OCI-LY7 (cell line): ENCODE measurements around the gene SPIC. TPM values are rescaled to one million over a fixed set of nuclear protein-coding genes. Genes with fewer than 3 reads are reported as not detected.

Experiments
- BruUV-seq: library from RNA; stranded (reverse); fragments of 400-500 nt; replicated peaks from 2 replicates; lab custom pipeline; 2021; lab: Mats Ljungman, UMichigan
- CTCF ChIA-PET: fragments of 300-600 bp; sonication (Branson Sonifier 250); formaldehyde crosslinking; loops from one replicate; lab custom pipeline; 2022; ENCODE audit warnings: antibody characterized with exemption; ENCODE audit not compliant: unreplicated experiment; lab: Charles Lee
- POLR2A ChIA-PET: fragments of 300-600 bp; sonication (Branson Sonifier 250); formaldehyde crosslinking; loops from one replicate; lab custom pipeline; 2022; ENCODE audit warnings: antibody characterized with exemption; lab: Charles Lee
- DNase-seq: peaks from one replicate; pipeline ENCODE4 v3.0.0-alpha.2; 2015; ENCODE audit warnings: low spot score
- H2AFZ ChIP-seq: fragments of 200-600 bp; sonication (generic), shearing (Covaris generic); 2 replicates; pipeline ENCODE4 v1.6.1; 2014; ENCODE audit warnings: mild to moderate bottlenecking, antibody characterized with exemption, low read length, moderate library complexity
- H3K27ac ChIP-seq: fragments of 200-600 bp; sonication (generic); 2 replicates; pipeline ENCODE4 v1.5.1; 2014; ENCODE audit warnings: mixed run types, low read depth, mild to moderate bottlenecking, moderate library complexity, low read length, inconsistent platforms; ENCODE audit not compliant: poor library complexity, severe bottlenecking
- H3K36me3 ChIP-seq: fragments of 200-600 bp; sonication (generic); 2 replicates; pipeline ENCODE4 v1.6.1; 2014; ENCODE audit warnings: mild to moderate bottlenecking, antibody characterized with exemption, low read length, moderate library complexity, mixed read lengths; ENCODE audit not compliant: insufficient read depth
- H3K4me1 ChIP-seq: fragments of 200-600 bp; sonication (generic); 2 replicates; pipeline ENCODE4 v1.5.1; 2014; ENCODE audit warnings: mild to moderate bottlenecking, low read length; ENCODE audit not compliant: insufficient read depth, poor library complexity, severe bottlenecking
- H3K4me2 ChIP-seq: fragments of 200-600 bp; sonication (generic); 2 replicates; pipeline ENCODE4 v1.6.1; 2014; ENCODE audit warnings: mild to moderate bottlenecking, low read length
- H3K4me3 ChIP-seq: fragments of 200-600 bp; sonication (generic); 2 replicates; pipeline ENCODE4 v1.5.1; 2014; ENCODE audit warnings: mild to moderate bottlenecking, low read depth, low read length; ENCODE audit not compliant: poor library complexity, severe bottlenecking
- H3K79me2 ChIP-seq: fragments of 200-600 bp; sonication (generic); 2 replicates; pipeline ENCODE4 v1.6.1; 2016; ENCODE audit warnings: low read depth, mild to moderate bottlenecking, low read length, moderate library complexity, mixed read lengths; ENCODE audit not compliant: insufficient read depth
- H3K9me2 ChIP-seq: fragments of 200-600 bp; sonication (generic); 2 replicates; pipeline ENCODE4 v1.6.1; 2016; ENCODE audit warnings: mild to moderate bottlenecking, low read length, mixed read lengths; ENCODE audit not compliant: insufficient read depth
- H3K9me3 ChIP-seq: fragments of 200-600 bp; sonication (generic); 2 replicates; pipeline ENCODE4 v1.6.1; 2014; ENCODE audit warnings: mild to moderate bottlenecking, mixed run types, low read length, mixed read lengths
- H4K20me1 ChIP-seq: fragments of 200-600 bp; sonication (generic); 2 replicates; pipeline ENCODE4 v1.6.1; 2014; ENCODE audit warnings: mild to moderate bottlenecking, antibody characterized with exemption, low read length, moderate library complexity, mixed read lengths; ENCODE audit not compliant: insufficient read depth
- CTCF ChIP-seq: fragments of 200-600 bp; sonication (generic); conservative IDR thresholded peaks from 2 replicates; pipeline ENCODE4 v1.5.1; 2014; ENCODE audit warnings: mild to moderate bottlenecking, antibody characterized with exemption, low read length, moderate library complexity, mixed read lengths
- EZH2phosphoT487 ChIP-seq: fragments of 200-600 bp; sonication (generic); IDR thresholded peaks from 2 replicates; pipeline ENCODE4 v1.6.1; 2018; ENCODE audit warnings: low read depth, borderline replicate concordance, mild to moderate bottlenecking, mixed run types, antibody characterized with exemption, low read length, moderate library complexity, mixed read lengths
- intact Hi-C: fragments of 100-400 bp; cut with micrococcal nuclease; formaldehyde crosslinking; loops from one replicate; pipeline ENCODE4 v1.10.0; 2022; ENCODE audit not compliant: unreplicated experiment
- total RNA-seq, 2 experiments: library from RNA; depleted of rRNA in 1 of 2; stranded (reverse); fragments of >200 nt in 1 of 2; shearing (Covaris generic) in 1 of 2; gene quantifications; 2 replicates each; pipeline ENCODE4 v1.2.3, GENCODE V29; 2014 to 2022

SPIC gene
- total RNA-seq, 2 experiments from 2014 or later, result not detected

GRCh38 chr12:101436136-101436535, 39.0 kb upstream of the SPIC start:
- H3K36me3 ChIP-seq, result no peaks in the 10 kb centered on the region
- no TSS peak for BruUV-seq
- POLR2A ChIA-PET, result no interaction called here

GRCh38 chr12:101439236-101439635, 35.9 kb upstream of the SPIC start:
- intact Hi-C loops, result no loop called here
- no peak for TF ChIP-seq CTCF
- TF ChIP-seq EZH2phosphoT487, result no peak
- Histone ChIP-seq H4K20me1 (no peaks in the 10 kb centered on the region), H3K79me2 (no peaks in the 10 kb centered on the region), H2AFZ (no peak overlapping the region), H3K27ac (no peak overlapping the region), H3K4me3 (no peak overlapping the region), H3K36me3 (no peaks in the 10 kb centered on the region), H3K4me2 (no peak overlapping the region), H3K9me2 (no peaks in the 10 kb centered on the region), H3K9me3 (no peaks in the 10 kb centered on the region), H3K4me1 (no peaks in the 10 kb centered on the region)
- BruUV-seq, result no TSS peak
- ChIA-PET POLR2A (no interaction called here), CTCF (no interaction called here)
- DNase-seq, result no peak

More at GRCh38 chr12:101436136-101436535, 39.0 kb upstream of the SPIC start:
- no peak overlapping the region for H2AFZ ChIP-seq
- H3K4me2 ChIP-seq, result no peak overlapping the region
- no peaks in the 10 kb centered on the region for H3K4me1 ChIP-seq
- H3K9me2 ChIP-seq, result no peaks in the 10 kb centered on the region
- no peak for TF ChIP-seq EZH2phosphoT487
- TF ChIP-seq CTCF, result no peak
- no peak overlapping the region for H3K4me3 ChIP-seq
- no peak overlapping the region for H3K27ac ChIP-seq
- no peaks in the 10 kb centered on the region for H4K20me1 ChIP-seq
- CTCF ChIA-PET, result no interaction called here
- intact Hi-C loops, result no loop called here
- no peak for DNase-seq
- no peaks in the 10 kb centered on the region for H3K79me2 ChIP-seq
- H3K9me3 ChIP-seq, result no peaks in the 10 kb centered on the region

GRCh38 chr12:101441461-101442224, 33.5 kb upstream of the SPIC start:
- H3K27ac ChIP-seq, result no peak overlapping the region
- H3K4me1 ChIP-seq, result no peaks in the 10 kb centered on the region
- intact Hi-C loops, result no loop called here
- BruUV-seq, result no TSS peak
- CTCF ChIA-PET, result no interaction called here
- no peak overlapping the region for H3K4me3 ChIP-seq
- POLR2A ChIA-PET, result interaction anchor here (1.0 to 2.2 kb wide), 2 partner anchors 10 to 11 kb away, joined by 3 to 9 read pairs; no protein-coding TSS in a partner anchor
- no peaks in the 10 kb centered on the region for H3K79me2 ChIP-seq
- no peaks in the 10 kb centered on the region for H3K9me2 ChIP-seq
- H3K4me2 ChIP-seq, result no peak overlapping the region
- H3K36me3 ChIP-seq, result no peaks in the 10 kb centered on the region
- no peaks in the 10 kb centered on the region for H4K20me1 ChIP-seq
- no peak overlapping the region for H2AFZ ChIP-seq
- H3K9me3 ChIP-seq, result no peaks in the 10 kb centered on the region
- no peak for DNase-seq
- TF ChIP-seq CTCF, result no peak
- TF ChIP-seq EZH2phosphoT487, result no peak
